H54 (cell line): ENCODE data around the gene FZD2.
"Not testable (repeated sequence)": the region's sequence is repeated elsewhere in the genome, so short reads cannot be mapped to it uniquely, and the experiment has no call there.

Experiments used
- DNase-seq: peaks from one replicate; pipeline ENCODE4 v3.0.0; 2011; ENCODE audit warnings: low spot score, mixed read lengths; ENCODE audit not compliant: insufficient read length
- FAIRE-seq: peaks from 3 replicates; lab custom pipeline; 2011; peaks lifted over from hg19 to GRCh38; lab: Jason Lieb, UNC
- POLR2A ChIP-seq: IDR thresholded peaks from 2 replicates; pipeline ENCODE4 v1.6.1; 2011; ENCODE audit warnings: low read depth, mild to moderate bottlenecking, low read length

FZD2 gene

DNA sequence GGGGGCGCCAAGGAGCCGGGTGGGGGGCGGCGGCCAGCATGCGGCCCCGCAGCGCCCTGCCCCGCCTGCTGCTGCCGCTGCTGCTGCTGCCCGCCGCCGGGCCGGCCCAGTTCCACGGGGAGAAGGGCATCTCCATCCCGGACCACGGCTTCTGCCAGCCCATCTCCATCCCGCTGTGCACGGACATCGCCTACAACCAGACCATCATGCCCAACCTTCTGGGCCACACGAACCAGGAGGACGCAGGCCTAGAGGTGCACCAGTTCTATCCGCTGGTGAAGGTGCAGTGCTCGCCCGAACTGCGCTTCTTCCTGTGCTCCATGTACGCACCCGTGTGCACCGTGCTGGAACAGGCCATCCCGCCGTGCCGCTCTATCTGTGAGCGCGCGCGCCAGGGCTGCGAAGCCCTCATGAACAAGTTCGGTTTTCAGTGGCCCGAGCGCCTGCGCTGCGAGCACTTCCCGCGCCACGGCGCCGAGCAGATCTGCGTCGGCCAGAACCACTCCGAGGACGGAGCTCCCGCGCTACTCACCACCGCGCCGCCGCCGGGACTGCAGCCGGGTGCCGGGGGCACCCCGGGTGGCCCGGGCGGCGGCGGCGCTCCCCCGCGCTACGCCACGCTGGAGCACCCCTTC, 484 bp downstream of the FZD2 start:
- no peak for DNase-seq

DNA sequence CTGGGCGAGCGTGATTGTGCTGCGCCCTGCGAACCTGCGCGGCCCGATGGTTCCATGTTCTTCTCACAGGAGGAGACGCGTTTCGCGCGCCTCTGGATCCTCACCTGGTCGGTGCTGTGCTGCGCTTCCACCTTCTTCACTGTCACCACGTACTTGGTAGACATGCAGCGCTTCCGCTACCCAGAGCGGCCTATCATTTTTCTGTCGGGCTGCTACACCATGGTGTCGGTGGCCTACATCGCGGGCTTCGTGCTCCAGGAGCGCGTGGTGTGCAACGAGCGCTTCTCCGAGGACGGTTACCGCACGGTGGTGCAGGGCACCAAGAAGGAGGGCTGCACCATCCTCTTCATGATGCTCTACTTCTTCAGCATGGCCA, 1.0 kb downstream of the FZD2 start:
- DNase-seq (no peak), FAIRE-seq (no peak)
- TF ChIP-seq POLR2A = no peak

More for the DNA sequence above, 484 bp downstream of the FZD2 start:
- no peak for FAIRE-seq
- peak; percentile 26; the same call in 1 of the 2 replicates for TF ChIP-seq POLR2A

GRCh38 chr17:44558710-44559633, 1.7 kb downstream of the FZD2 start:
- no peak for FAIRE-seq
- TF ChIP-seq POLR2A = no peak
- DNase-seq = no peak

- DNase-seq = no peak
- TF ChIP-seq POLR2A = no peak
- FAIRE-seq = no peak
Observed at GRCh38 chr17:44559634-44560554, 2.6 kb downstream of the FZD2 start.

GRCh38 chr17:44561237-44561623, 3.9 kb downstream of the FZD2 start:
- no peak for FAIRE-seq
- no peak for TF ChIP-seq POLR2A
- no peak for DNase-seq

DNA sequence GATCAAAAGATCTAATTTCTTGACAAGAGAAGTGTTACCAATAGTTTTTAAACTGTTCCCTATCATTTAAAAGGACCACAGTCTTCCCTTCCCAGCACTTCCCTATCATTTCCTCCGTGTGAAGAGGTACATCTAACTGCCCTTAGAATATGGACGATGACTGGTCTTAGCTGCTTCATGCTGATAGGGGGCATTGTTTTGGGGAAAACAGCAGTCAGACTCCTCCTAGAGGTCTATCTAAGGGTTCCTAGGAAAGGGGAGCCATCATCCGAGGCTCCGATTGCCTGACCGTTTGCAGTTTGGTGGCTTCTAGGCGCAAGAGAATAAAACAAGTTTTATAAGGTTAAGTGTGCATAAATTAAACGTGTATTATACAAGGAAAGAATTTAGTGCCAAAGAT, 7.1 kb downstream of the FZD2 start:
- FAIRE-seq (no peak), DNase-seq (no peak)
- TF ChIP-seq POLR2A = no peak

- no peak for FAIRE-seq
- DNase-seq = no peak
- TF ChIP-seq POLR2A = no peak
Observed at GRCh38 chr17:44565866-44566443, 8.7 kb downstream of the FZD2 start.

DNA sequence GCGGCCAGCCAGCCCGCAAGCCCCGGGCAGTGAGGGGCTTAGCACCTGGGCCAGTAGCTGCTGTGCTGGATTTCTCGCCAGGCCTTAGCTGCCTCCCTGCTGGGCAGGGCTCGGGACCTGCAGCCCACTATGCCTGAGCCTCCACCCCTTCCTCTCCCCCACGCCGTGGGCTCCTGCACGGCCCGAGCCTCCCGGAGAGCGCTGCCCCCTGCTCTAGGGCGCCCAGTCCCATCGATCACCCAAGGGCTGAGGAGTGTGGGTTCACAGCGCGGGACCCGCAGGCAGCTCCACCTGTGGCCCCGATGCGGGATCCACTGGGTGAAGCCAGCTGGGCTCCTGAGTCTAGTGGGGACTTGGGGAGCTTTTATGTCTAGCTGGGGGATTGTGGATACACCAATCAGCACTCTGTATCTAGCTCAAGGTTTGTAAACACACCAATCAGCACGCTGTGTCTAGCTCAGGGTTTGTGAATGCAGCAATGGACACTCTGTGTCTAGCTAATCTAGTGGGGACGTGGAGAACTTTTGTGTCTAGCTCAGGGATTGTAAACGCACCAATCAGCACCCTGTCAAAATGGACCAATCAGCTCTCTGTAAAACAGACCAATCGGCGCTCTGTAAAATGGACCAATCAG, 11.1 kb downstream of the FZD2 start:
- DNase-seq, FAIRE-seq: not testable (repeated sequence)

GRCh38 chr17:44568945-44569858, 11.9 kb downstream of the FZD2 start:
- DNase-seq (no peak), FAIRE-seq (no peak)
- TF ChIP-seq POLR2A = no peak

DNA sequence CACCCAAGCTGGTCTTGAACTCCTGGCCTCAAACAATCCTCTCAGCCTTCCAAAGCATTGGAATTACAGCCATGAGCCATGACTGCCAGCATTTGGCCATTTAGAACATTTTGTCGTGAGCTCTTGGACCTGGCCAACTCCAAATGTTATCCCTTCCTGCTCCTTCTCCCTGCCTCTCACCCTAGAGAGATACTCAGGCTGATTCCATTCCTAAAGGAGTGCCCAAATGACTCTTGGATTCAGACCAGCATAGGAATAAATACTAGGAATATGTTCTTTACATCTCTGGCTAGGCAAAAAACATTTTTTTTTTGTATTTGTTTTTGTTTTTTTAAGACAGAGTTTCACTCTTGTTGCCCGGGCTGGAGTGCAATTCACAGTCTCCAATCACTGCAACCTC, 15.5 kb downstream of the FZD2 start:
- DNase-seq = no peak
- no peak for TF ChIP-seq POLR2A
- no peak for FAIRE-seq

DNA sequence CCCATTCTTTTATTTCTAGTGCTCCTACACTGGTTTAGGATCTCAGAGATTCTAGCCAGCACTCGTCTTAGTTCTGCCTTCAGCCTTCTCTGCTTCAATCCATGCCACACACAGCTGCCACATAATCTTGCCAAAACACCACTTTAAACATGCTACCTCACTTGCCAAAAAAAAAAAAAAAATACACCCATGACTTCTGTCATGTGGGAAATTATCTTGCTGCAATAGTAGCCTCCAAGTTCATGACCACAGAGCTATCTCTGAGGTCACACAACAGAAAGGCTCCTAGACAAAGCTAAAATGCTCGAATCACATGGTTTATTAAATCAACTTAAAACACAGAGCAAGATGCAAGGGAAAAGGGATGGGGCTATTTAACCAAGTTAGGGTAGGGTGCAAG, 18.1 kb downstream of the FZD2 start:
- FAIRE-seq = no peak
- DNase-seq = no peak
- TF ChIP-seq POLR2A = no peak

- no peak for FAIRE-seq
- no peak for TF ChIP-seq POLR2A
Observed at GRCh38 chr17:44578947-44579346, 21.7 kb downstream of the FZD2 start.

DNA sequence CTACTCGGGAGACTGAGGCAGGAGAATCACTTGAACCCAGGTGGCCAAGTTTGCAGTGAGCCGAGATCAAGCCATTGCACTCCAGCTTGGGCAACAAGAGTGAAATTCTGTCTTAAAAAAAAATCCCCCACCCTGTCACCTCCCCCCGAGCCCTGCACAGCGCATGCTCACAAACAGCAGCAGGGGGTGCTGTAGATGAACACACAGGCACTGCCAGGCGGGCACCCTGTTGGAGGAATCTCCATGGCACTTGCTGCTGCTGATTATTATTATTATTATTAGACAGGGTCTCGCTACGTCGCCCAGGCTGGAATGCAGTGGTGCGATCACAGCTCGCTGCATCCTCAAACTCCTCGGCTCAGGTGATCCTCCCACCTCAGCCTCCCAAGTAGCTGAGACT, 24.6 kb downstream of the FZD2 start:
- DNase-seq = no peak
- TF ChIP-seq POLR2A = no peak
- no peak for FAIRE-seq

More at GRCh38 chr17:44578947-44579346, 21.7 kb downstream of the FZD2 start:
- no peak for DNase-seq
